Thoracic aorta (tissue), 2 donors: Measurements from ENCODE around the gene SEMA4C. TPM values are rescaled to one million over a fixed set of nuclear protein-coding genes. Genes with fewer than 3 reads are reported as not detected.

Experiments used
- ATAC-seq: fragments of 150-250 bp; one replicate; pipeline ENCODE4 v1.8.0; 2017; ENCODE audit warnings: low read depth; ENCODE audit not compliant: insufficient number of reproducible peaks, low FRiP score
- DNase-seq: peaks from one replicate; pipeline ENCODE4 v3.0.0-alpha.2; 2020; ENCODE audit warnings: low spot score
- H3K27ac ChIP-seq, 2 donors: fragments of 200-600 bp; sonication (generic); 1 replicate in 1 of 2; 2 replicates in 1 of 2; pipeline ENCODE4 v1.5.1; 2016; ENCODE audit warnings: mild to moderate bottlenecking in 2 of 2, moderate library complexity in 2 of 2
- H3K27me3 ChIP-seq: fragments of 200-600 bp; sonication (generic); replicated peaks from 2 replicates; pipeline ENCODE4 v1.6.0; 2016; ENCODE audit warnings: mild to moderate bottlenecking; ENCODE audit not compliant: insufficient read depth
- H3K36me3 ChIP-seq: fragments of 200-600 bp; sonication (generic); one replicate; pipeline ENCODE4 v1.5.1; 2016
- H3K4me1 ChIP-seq, 2 donors: fragments of 200-600 bp; sonication (generic); 1 replicate in 1 of 2; 2 replicates in 1 of 2; pipeline versions ENCODE4 v1.5.1 to v1.6.0; 2016; ENCODE audit warnings: low read depth in 2 of 2, mild to moderate bottlenecking in 1 of 2; ENCODE audit not compliant: control insufficient read depth in 1 of 2
- H3K4me3 ChIP-seq: fragments of 200-600 bp; sonication (generic); 2 replicates; pipeline ENCODE4 v1.5.1; 2016; ENCODE audit warnings: mild to moderate bottlenecking
- H3K9me3 ChIP-seq: fragments of 200-600 bp; sonication (generic); 2 replicates; pipeline ENCODE4 v1.5.1; 2016
- CTCF ChIP-seq: fragments of 200-600 bp; sonication (generic); IDR thresholded peaks from one replicate; pipeline ENCODE4 v1.5.1; 2019; ENCODE audit warnings: antibody characterized with exemption
- total RNA-seq, 2 donors: library from RNA; depleted of rRNA; stranded (reverse); fragments of >200 nt; gene quantifications; one replicate each; pipeline versions ENCODE4 v1.1.0 to v1.2.3, GENCODE V29; 2016

SEMA4C gene
- total RNA-seq, 2 donors from 2014 or later = 44.1 to 66.3 TPM

DNA sequence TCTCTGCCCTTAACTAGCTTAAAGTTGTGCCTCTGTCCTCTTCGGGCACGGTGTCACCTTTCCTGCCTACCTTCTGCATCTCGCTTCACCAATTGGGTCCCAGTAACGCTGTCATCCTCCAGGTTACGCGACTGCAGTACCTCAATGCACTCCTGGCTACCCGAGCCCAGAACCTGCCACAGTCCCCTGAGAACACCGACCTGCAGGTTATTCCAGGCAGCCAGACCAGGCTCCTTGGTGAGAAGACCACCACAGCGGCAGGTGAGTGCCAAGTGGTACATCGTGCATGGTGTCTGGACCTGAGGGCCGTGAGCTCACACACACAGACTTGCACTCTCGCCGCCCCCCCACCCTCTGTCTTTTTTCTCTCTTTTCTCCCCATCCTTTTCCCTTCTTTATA is 41.0 kb downstream of the SEMA4C start:
- H3K9me3 ChIP-seq = no peaks in the 10 kb centered on the region
- DNase-seq (no peak), ATAC-seq (no peak)
- peaks cover 0 to 3% of the 10 kb centered on the region in 2 donors for H3K4me1 ChIP-seq
- H3K36me3 ChIP-seq = peaks cover 49% of the 10 kb centered on the region
- no peak overlapping the region for H3K27ac ChIP-seq
- H3K27me3 ChIP-seq = no peaks in the 10 kb centered on the region
- TF ChIP-seq CTCF = no peak
- no peak overlapping the region for H3K4me3 ChIP-seq

DNA sequence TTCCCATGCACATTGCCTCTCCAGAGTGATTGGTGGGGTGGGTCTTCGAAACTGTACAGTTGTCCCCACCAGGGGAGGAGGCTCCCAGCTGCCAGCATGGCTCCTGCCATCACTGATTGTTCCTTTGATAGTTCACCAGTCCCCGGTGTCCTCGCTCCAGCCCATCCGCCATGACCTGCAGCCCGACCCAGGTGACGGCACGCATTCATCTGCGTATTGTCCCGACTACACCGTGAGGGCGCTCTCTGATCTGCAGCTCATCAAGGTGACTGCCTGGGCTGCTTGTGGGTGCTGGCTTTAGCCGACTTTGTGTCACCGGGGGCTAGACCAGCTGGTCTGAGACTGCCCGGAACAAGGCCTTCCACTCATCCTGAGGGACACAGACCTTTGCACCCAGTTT is 41.4 kb downstream of the SEMA4C start:
- no peak for ATAC-seq
- no peaks in the 10 kb centered on the region for H3K27me3 ChIP-seq
- no peaks in the 10 kb centered on the region for H3K9me3 ChIP-seq
- no peak overlapping the region for H3K27ac ChIP-seq
- no peak overlapping the region for H3K4me3 ChIP-seq
- H3K4me1 ChIP-seq = peaks cover 0 to 3% of the 10 kb centered on the region in 2 donors
- no peak for TF ChIP-seq CTCF
- H3K36me3 ChIP-seq = peaks cover 49% of the 10 kb centered on the region
- DNase-seq = no peak

- no peaks in the 10 kb centered on the region for H3K9me3 ChIP-seq
- peaks cover 0 to 3% of the 10 kb centered on the region in 2 donors for H3K4me1 ChIP-seq
- H3K36me3 ChIP-seq = peaks cover 49% of the 10 kb centered on the region
- no peak overlapping the region for H3K27ac ChIP-seq
- ATAC-seq (no peak), DNase-seq (no peak)
- no peak for TF ChIP-seq CTCF
- no peak overlapping the region for H3K4me3 ChIP-seq
- H3K27me3 ChIP-seq = no peaks in the 10 kb centered on the region
These were observed 43.2 kb downstream of the SEMA4C start for GRCh38 chr2:96826546-96827278.

GRCh38 chr2:96825057-96825456 is 44.8 kb downstream of the SEMA4C start:
- ATAC-seq = no peak
- Histone ChIP-seq H3K9me3 (no peaks in the 10 kb centered on the region), H3K4me3 (no peak overlapping the region), H3K27me3 (no peaks in the 10 kb centered on the region), H3K27ac (no peak overlapping the region), H3K4me1 (peaks cover 3 to 16% of the 10 kb centered on the region in 2 donors), H3K36me3 (peaks cover 38% of the 10 kb centered on the region)
- no peak for DNase-seq
- no peak for TF ChIP-seq CTCF

- peaks cover 34% of the 10 kb centered on the region for H3K36me3 ChIP-seq
- ATAC-seq (no peak), DNase-seq (no peak)
- H3K4me1 ChIP-seq = peaks cover 7 to 24% of the 10 kb centered on the region in 2 donors
- H3K9me3 ChIP-seq = no peaks in the 10 kb centered on the region
- no peak for TF ChIP-seq CTCF
- no peaks in the 10 kb centered on the region for H3K27me3 ChIP-seq
- H3K27ac ChIP-seq = no peak overlapping the region
- H3K4me3 ChIP-seq = no peak overlapping the region
These were observed 45.6 kb downstream of the SEMA4C start for GRCh38 chr2:96824079-96824870.
